CD4-positive, alpha-beta T cell treated with Interleukin-17A for 4 hours (primary cell): Measurements from ENCODE around the gene IL31RA.
A peak's percentile ranks its signal among the peaks of the same experiment; 100 is the strongest.
"Not testable (repeated sequence)": the region's sequence is repeated elsewhere in the genome, so short reads cannot be mapped to it uniquely, and the experiment has no call there.

Source experiments
- DNase-seq: peaks from one replicate; pipeline ENCODE4 v3.0.0-alpha.2; 2020; ENCODE audit warnings: mixed read lengths

IL31RA gene

DNA sequence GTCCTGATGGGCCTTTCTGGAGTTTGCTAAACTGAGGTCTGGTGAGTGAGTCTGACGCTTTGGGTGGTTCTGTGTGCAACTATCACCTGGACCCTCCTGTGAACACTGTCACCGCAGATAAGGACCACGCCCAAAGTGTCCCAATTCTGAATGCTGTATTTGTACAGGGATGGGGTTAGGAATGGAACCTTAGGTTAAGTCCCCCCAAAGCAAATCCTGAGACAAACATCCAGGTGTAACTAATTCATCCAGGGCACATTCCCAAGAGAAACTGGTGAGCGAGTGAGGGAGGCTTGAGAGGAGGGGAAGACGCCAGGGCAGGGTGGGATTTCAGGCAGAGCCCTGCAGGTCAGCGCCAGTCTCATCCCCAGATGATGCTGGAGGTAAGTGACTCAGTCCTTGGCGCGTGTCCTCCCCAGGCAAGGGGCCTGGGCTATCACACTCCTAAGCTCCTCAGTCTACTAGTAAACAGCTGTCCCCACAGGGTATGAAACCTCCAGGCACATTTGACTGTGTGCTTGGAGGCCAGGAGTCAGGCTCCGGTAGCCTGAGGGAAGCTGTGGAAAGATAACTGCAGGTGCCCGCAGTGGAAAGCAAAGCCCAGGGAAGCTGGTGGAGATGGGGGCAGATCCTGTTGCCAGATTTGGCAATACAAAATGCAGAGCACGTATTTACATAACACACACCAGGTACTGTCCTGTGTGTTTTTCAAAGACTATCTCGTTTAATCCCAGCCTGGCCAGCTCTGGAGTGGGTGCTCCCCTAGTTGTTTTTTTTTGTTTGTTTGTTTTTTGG, 76.9 kb downstream of the IL31RA start:
- no peak for DNase-seq

- no peak for DNase-seq
These were observed 78.1 kb downstream of the IL31RA start for GRCh38 chr5:55929020-55929799.

GRCh38 chr5:55932700-55933099, 81.5 kb downstream of the IL31RA start:
- DNase-seq: no peak

DNA sequence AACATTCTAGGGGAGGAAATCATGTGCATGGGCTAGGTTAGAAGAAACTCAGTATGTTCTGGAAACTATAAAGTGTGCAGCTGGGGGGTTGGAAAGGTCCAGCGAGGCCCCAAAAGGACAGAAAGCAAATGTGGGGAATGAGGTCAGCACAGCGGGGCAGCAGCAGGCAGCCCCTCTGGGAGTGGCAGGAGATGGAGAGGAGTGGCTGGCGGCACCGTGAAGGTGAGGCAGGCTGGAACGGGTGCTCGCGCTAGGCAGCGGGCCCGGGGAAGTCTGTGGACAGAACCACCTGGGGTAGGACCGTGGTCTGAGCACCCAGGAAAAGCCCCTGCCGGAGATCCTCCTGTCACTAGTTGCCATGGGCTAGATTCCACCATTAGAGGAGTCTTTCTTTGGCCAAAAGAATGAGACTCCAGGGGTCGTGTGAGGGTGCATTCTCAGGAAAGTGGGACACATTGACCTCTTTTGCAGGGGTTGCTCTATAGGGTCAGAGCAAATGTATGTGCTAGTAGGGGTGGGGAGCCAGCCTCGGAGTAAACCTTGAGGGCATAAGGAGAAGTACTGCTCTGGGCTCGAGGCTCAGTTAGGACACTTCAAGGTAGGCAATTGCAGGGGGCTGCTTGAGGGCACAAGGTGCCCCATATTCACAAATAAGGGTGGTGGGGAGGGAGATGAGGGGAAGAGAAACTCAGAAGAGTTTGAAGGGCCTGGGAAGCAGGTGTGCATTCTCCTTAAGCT, 82.4 kb downstream of the IL31RA start:
- DNase-seq: no peak

GRCh38 chr5:55934115-55934613, 83.0 kb downstream of the IL31RA start:
- no peak for DNase-seq

- no peak for DNase-seq
These were observed 83.6 kb downstream of the IL31RA start for GRCh38 chr5:55934720-55935119.

DNA sequence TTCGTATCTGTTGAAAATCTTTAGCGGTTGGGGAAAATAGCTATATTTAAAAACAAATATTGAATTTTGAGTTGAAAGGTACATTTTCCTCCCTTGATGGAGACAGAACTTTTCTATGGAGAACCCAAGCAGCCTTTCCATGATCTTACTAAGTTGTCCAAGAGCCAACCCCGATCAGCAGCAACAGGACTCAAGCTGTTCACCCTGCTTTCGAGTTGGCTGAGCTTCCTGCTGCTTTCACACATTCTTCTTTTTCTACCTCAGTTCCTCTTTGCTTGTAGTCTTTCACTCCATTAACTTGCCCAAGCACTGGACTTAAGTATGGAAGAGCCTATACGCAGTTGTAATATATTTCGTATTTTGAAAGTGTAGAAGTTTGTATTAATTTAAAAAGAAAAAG, 84.2 kb downstream of the IL31RA start:
- no peak for DNase-seq

- peak; percentile 86 for DNase-seq
These were observed 85.0 kb downstream of the IL31RA start for GRCh38 chr5:55936100-55936693.

DNA sequence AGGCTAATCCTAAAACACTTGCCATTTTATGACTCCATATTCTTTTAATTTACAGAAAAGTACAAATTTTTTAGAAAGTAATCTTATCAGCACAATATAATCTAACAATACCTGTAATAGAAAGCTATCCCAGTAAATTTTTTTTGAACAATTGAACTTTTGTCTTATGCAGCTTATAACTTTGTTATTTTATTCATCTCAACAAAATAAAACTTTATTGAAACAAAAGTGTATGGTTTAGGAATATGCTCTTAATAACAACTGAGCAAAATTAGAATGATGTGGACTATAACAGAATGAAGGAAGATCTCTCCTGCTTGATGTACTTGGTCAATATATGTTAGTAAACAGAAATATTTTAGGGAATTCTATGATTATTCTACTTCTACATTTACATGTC, 86.4 kb downstream of the IL31RA start:
- DNase-seq: not testable (repeated sequence)

- not testable (repeated sequence) for DNase-seq
These were observed 90.0 kb downstream of the IL31RA start for GRCh38 chr5:55941154-55941553.

DNA sequence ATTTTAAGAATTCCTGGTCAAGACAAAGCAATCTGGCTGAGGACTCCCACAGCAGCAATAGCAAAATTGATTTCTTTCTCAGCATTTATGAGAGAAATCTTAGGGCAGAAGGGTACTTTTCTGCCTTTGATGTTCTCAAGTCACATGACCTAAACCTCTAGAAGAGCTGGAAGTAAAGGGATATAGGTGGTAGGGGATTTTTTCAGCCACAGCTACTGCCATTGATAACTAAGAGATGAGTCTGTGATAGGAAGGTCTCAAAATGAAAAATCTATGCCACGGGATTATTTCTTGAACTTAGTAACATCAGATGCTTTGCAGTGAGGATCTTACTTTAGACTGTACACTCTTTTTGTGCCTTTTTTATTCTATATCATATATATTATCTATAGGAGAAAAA, 108.1 kb downstream of the IL31RA start:
- DNase-seq: no peak

DNA sequence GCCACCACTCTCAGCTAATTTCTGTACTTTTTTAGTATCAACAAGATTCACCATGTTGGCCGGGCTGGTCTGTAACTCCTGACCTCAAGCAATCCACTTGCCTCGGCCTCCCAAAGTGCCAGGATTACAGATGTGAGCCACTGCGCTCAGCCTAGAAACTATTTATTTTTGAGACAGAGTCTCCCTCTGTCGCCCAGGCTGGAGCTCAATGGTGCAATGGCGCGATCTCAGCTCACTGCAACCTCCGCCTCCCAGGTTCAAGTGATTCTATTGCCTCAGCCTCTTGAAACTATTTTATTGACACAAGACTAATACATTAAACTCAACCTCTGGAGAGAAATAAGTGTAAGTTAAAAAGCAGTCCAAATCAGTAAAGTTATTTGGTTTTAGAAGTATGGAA, 109.6 kb downstream of the IL31RA start:
- DNase-seq: no peak

GRCh38 chr5:55965525-55965924, 114.4 kb downstream of the IL31RA start:
- no peak for DNase-seq

- no peak for DNase-seq
These were observed 115.1 kb downstream of the IL31RA start for GRCh38 chr5:55966284-55966683.

DNA sequence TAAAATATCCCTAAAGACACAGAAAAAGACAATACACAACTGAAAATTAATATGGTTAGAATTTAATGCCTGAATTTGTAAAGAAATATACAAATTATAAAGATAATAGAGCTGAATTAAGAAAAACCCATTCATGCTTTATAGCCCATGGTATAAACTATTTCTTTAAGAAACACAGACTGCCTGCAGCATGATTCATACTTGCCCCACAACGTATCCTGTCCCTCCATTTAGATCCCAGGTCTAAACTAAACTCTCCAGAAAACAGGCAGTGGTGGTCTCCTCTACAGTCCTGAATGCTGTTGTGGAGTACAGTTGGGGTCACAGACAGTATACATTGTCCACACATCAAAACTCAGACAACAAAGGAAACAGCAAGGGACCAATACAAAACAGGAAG, 118.8 kb downstream of the IL31RA start:
- DNase-seq: no peak
